Activated naive CD8-positive, alpha-beta T cell treated with anti-CD3 and anti-CD28 coated beads, Interleukin-2, amount 50 U/mL, for 24 hours (primary cell): Measurements from ENCODE around the gene NPR2.

Source experiments
- ATAC-seq: fragments of 150-1000 bp; cut with Tn5 transposase; one replicate; pipeline ENCODE4 v1.10.0; 2021
- DNase-seq: peaks from one replicate; pipeline ENCODE4 v3.0.0; 2021
- H3K27ac Mint-ChIP-seq: one replicate; pipeline ENCODE4 v1.8.0; 2021; ENCODE audit warnings: mild to moderate bottlenecking, mixed read lengths
- H3K27me3 Mint-ChIP-seq: one replicate; pipeline ENCODE4 v1.8.0; 2021; ENCODE audit warnings: mixed read lengths
- H3K36me3 Mint-ChIP-seq: one replicate; pipeline ENCODE4 v1.8.0; 2021; ENCODE audit warnings: low read depth, mixed read lengths
- H3K4me1 Mint-ChIP-seq: one replicate; pipeline ENCODE4 v1.8.0; 2021; ENCODE audit warnings: mixed read lengths
- H3K4me3 Mint-ChIP-seq: one replicate; pipeline ENCODE4 v1.8.0; 2021; ENCODE audit warnings: mild to moderate bottlenecking, moderate library complexity, mixed read lengths
- H3K9me3 Mint-ChIP-seq: one replicate; pipeline ENCODE4 v1.8.0; 2021; ENCODE audit warnings: mixed read lengths

NPR2 gene

GRCh38 chr9:35774907-35775635 lies 16.3 kb upstream of the NPR2 start:
- DNase-seq (no peak), ATAC-seq (no peak)
- Mint-ChIP-seq H3K4me3 (no peak overlapping the region), H3K36me3 (peaks cover 6% of the 10 kb centered on the region), H3K4me1 (peaks cover 4% of the 10 kb centered on the region), H3K27me3 (no peaks in the 10 kb centered on the region), H3K27ac (no peak overlapping the region), H3K9me3 (no peaks in the 10 kb centered on the region)

GRCh38 chr9:35776018-35776417 lies 15.4 kb upstream of the NPR2 start:
- Mint-ChIP-seq H3K4me1 (peaks cover 4% of the 10 kb centered on the region), H3K9me3 (no peaks in the 10 kb centered on the region), H3K27ac (no peak overlapping the region), H3K4me3 (no peak overlapping the region), H3K36me3 (peaks cover 14% of the 10 kb centered on the region), H3K27me3 (no peaks in the 10 kb centered on the region)
- no peak for ATAC-seq
- DNase-seq = no peak

GRCh38 chr9:35778496-35778895 lies 12.9 kb upstream of the NPR2 start:
- Mint-ChIP-seq H3K27me3 (no peaks in the 10 kb centered on the region), H3K9me3 (peaks cover 3% of the 10 kb centered on the region), H3K36me3 (peaks cover 18% of the 10 kb centered on the region), H3K27ac (no peak overlapping the region), H3K4me1 (peaks cover 4% of the 10 kb centered on the region), H3K4me3 (no peak overlapping the region)
- ATAC-seq (no peak), DNase-seq (no peak)

- H3K4me3 Mint-ChIP-seq = no peak overlapping the region
- H3K4me1 Mint-ChIP-seq = no peaks in the 10 kb centered on the region
- H3K9me3 Mint-ChIP-seq = peaks cover 4% of the 10 kb centered on the region
- no peak overlapping the region for H3K27ac Mint-ChIP-seq
- H3K27me3 Mint-ChIP-seq = no peaks in the 10 kb centered on the region
- ATAC-seq (no peak), DNase-seq (no peak)
- H3K36me3 Mint-ChIP-seq = peaks cover 31% of the 10 kb centered on the region
These were observed 10.3 kb upstream of the NPR2 start for GRCh38 chr9:35781066-35781465.

GRCh38 chr9:35783418-35783817 lies 8.0 kb upstream of the NPR2 start:
- no peak overlapping the region for H3K4me3 Mint-ChIP-seq
- no peak overlapping the region for H3K27ac Mint-ChIP-seq
- no peaks in the 10 kb centered on the region for H3K4me1 Mint-ChIP-seq
- no peaks in the 10 kb centered on the region for H3K27me3 Mint-ChIP-seq
- H3K9me3 Mint-ChIP-seq = peaks cover 4% of the 10 kb centered on the region
- DNase-seq = no peak
- peaks cover 32% of the 10 kb centered on the region for H3K36me3 Mint-ChIP-seq
- ATAC-seq = no peak

GRCh38 chr9:35789541-35789940 lies 1.9 kb upstream of the NPR2 start:
- no peak overlapping the region for H3K4me3 Mint-ChIP-seq
- no peaks in the 10 kb centered on the region for H3K9me3 Mint-ChIP-seq
- no peak for DNase-seq
- ATAC-seq = no peak
- no peaks in the 10 kb centered on the region for H3K27me3 Mint-ChIP-seq
- H3K36me3 Mint-ChIP-seq = peaks cover 13% of the 10 kb centered on the region
- no peak overlapping the region for H3K27ac Mint-ChIP-seq
- no peaks in the 10 kb centered on the region for H3K4me1 Mint-ChIP-seq

- Mint-ChIP-seq H3K27ac (no peak overlapping the region), H3K4me1 (no peaks in the 10 kb centered on the region)
These were observed 1.4 kb upstream of the NPR2 start for GRCh38 chr9:35790025-35790384.

GRCh38 chr9:35790385-35791296 lies 750 bp upstream of the NPR2 start:
- H3K9me3 Mint-ChIP-seq = no peaks in the 10 kb centered on the region
- DNase-seq (peak; percentile 50), ATAC-seq (peak; percentile 81)
- H3K4me3 Mint-ChIP-seq = no peak overlapping the region
- H3K27me3 Mint-ChIP-seq = no peaks in the 10 kb centered on the region
- no peaks in the 10 kb centered on the region for H3K4me1 Mint-ChIP-seq
- peaks cover 9% of the 10 kb centered on the region for H3K36me3 Mint-ChIP-seq
- no peak overlapping the region for H3K27ac Mint-ChIP-seq

More at GRCh38 chr9:35790025-35790384, 1.4 kb upstream of the NPR2 start:
- Mint-ChIP-seq H3K9me3 (no peaks in the 10 kb centered on the region), H3K27me3 (no peaks in the 10 kb centered on the region), H3K36me3 (peaks cover 10% of the 10 kb centered on the region), H3K4me3 (no peak overlapping the region)
- DNase-seq = no peak
- ATAC-seq = no peak

GRCh38 chr9:35792024-35792813 lies 828 bp downstream of the NPR2 start:
- Mint-ChIP-seq H3K36me3 (peaks cover 4% of the 10 kb centered on the region), H3K27me3 (no peaks in the 10 kb centered on the region), H3K4me3 (no peak overlapping the region)

GRCh38 chr9:35792826-35793225 lies 1.4 kb downstream of the NPR2 start:
- ATAC-seq = no peak
- no peaks in the 10 kb centered on the region for H3K27me3 Mint-ChIP-seq
- no peak overlapping the region for H3K4me3 Mint-ChIP-seq
- peaks cover 7% of the 10 kb centered on the region for H3K4me1 Mint-ChIP-seq
- no peaks in the 10 kb centered on the region for H3K9me3 Mint-ChIP-seq
- H3K27ac Mint-ChIP-seq = no peak overlapping the region
- DNase-seq = no peak
- H3K36me3 Mint-ChIP-seq = peaks cover 4% of the 10 kb centered on the region

More at GRCh38 chr9:35792024-35792813, 828 bp downstream of the NPR2 start:
- no peaks in the 10 kb centered on the region for H3K9me3 Mint-ChIP-seq
- no peak overlapping the region for H3K27ac Mint-ChIP-seq
- H3K4me1 Mint-ChIP-seq = peaks cover 3% of the 10 kb centered on the region
- no peak for ATAC-seq
- no peak for DNase-seq

GRCh38 chr9:35793461-35793860 lies 2.1 kb downstream of the NPR2 start:
- no peaks in the 10 kb centered on the region for H3K9me3 Mint-ChIP-seq

GRCh38 chr9:35795695-35796094 lies 4.3 kb downstream of the NPR2 start:
- no peak for ATAC-seq
- Mint-ChIP-seq H3K36me3 (peaks cover 2% of the 10 kb centered on the region), H3K9me3 (no peaks in the 10 kb centered on the region), H3K27me3 (no peaks in the 10 kb centered on the region), H3K4me1 (peaks cover 17% of the 10 kb centered on the region), H3K4me3 (no peak overlapping the region), H3K27ac (no peak overlapping the region)
- no peak for DNase-seq

More at GRCh38 chr9:35793461-35793860, 2.1 kb downstream of the NPR2 start:
- no peak for ATAC-seq
- H3K36me3 Mint-ChIP-seq = peaks cover 4% of the 10 kb centered on the region
- no peak overlapping the region for H3K27ac Mint-ChIP-seq
- no peaks in the 10 kb centered on the region for H3K27me3 Mint-ChIP-seq
- peaks cover 11% of the 10 kb centered on the region for H3K4me1 Mint-ChIP-seq
- DNase-seq = no peak
- H3K4me3 Mint-ChIP-seq = no peak overlapping the region

GRCh38 chr9:35797311-35798109 lies 6.1 kb downstream of the NPR2 start:
- Mint-ChIP-seq H3K4me3 (no peak overlapping the region), H3K4me1 (peaks cover 17% of the 10 kb centered on the region), H3K36me3 (peaks cover 3% of the 10 kb centered on the region), H3K27ac (no peak overlapping the region), H3K27me3 (no peaks in the 10 kb centered on the region), H3K9me3 (no peaks in the 10 kb centered on the region)
- DNase-seq (no peak), ATAC-seq (no peak)
